HepG2 (cell line): Measurements from ENCODE around the gene APOA1. TPM values are rescaled to one million over a fixed set of nuclear protein-coding genes. Genes with fewer than 3 reads are reported as not detected.

Experiments used
- ASH2L ChIP-seq: fragments of 300-600, 200-600 bp; sonication (generic); IDR thresholded peaks from 2 replicates; pipeline ENCODE4 v1.7.0; 2017; ENCODE audit warnings: low read depth, mild to moderate bottlenecking, moderate library complexity, mixed read lengths, low read length; ENCODE audit not compliant: insufficient read length
- ATAD3A ChIP-seq: sonication (generic); formaldehyde crosslinking; IDR thresholded peaks from 2 replicates; pipeline ENCODE4 v1.4.0; 2020; ENCODE audit warnings: missing genetic modification reagents
- GLMP ChIP-seq: sonication (generic); formaldehyde crosslinking; IDR thresholded peaks from 2 replicates; pipeline ENCODE4 v1.9.0; 2021; ENCODE audit warnings: missing genetic modification reagents, mild to moderate bottlenecking, borderline replicate concordance
- NR0B2 ChIP-seq: sonication (generic); formaldehyde crosslinking; IDR thresholded peaks from 2 replicates; pipeline ENCODE4 v1.4.0; 2020; ENCODE audit warnings: mild to moderate bottlenecking, missing genetic modification reagents
- ZBTB1 ChIP-seq: sonication (generic); formaldehyde crosslinking; IDR thresholded peaks from 2 replicates; pipeline ENCODE4 v1.4.0; 2020; ENCODE audit warnings: missing genetic modification reagents, borderline replicate concordance
- ZNF12 ChIP-seq: sonication (generic); formaldehyde crosslinking; IDR thresholded peaks from 2 replicates; pipeline ENCODE4 v1.5.0; 2020; ENCODE audit warnings: missing genetic modification reagents
- ZNF367 ChIP-seq: sonication (generic); formaldehyde crosslinking; IDR thresholded peaks from 2 replicates; pipeline ENCODE4 v1.4.0; 2020; ENCODE audit warnings: missing genetic modification reagents, borderline replicate concordance
- ZNF460 ChIP-seq: sonication (generic); formaldehyde crosslinking; IDR thresholded peaks from 2 replicates; pipeline ENCODE4 v1.5.1; 2020; ENCODE audit warnings: missing genetic modification reagents, mild to moderate bottlenecking, borderline replicate concordance
- ZNF558 ChIP-seq: sonication (generic); formaldehyde crosslinking; IDR thresholded peaks from 2 replicates; pipeline ENCODE4 v1.9.0; 2022; ENCODE audit warnings: mild to moderate bottlenecking, missing genetic modification reagents, borderline replicate concordance
- ZNF619 ChIP-seq: sonication (generic); formaldehyde crosslinking; IDR thresholded peaks from 2 replicates; pipeline ENCODE4 v1.4.0; 2020; ENCODE audit warnings: mild to moderate bottlenecking, missing genetic modification reagents
- ZNF776 ChIP-seq: sonication (generic); formaldehyde crosslinking; IDR thresholded peaks from 2 replicates; pipeline ENCODE4 v1.4.0; 2020; ENCODE audit warnings: mild to moderate bottlenecking, missing genetic modification reagents
- polyA plus RNA-seq, 8 experiments: library from polyadenylated mRNA; depleted of rRNA in 3 of 8; stranded (reverse) in 7 of 8; unstranded in 1 of 8; fragments of >200 nt; fragmentation: Illumina TruSeq in 4 of 8; extraction: Trizol in 4 of 8; gene quantifications; 2 replicates each; pipeline versions ENCODE4 v1.2.1 to v1.2.3, GENCODE V29; 2011 to 2016; ENCODE audit warnings: low read depth in 4 of 8, missing spikeins in 1 of 8, mixed read lengths in 1 of 8; ENCODE audit not compliant: insufficient read depth in 1 of 8
- total RNA-seq, 5 experiments: library from RNA; depleted of rRNA; stranded (reverse); fragments of >200 nt; fragmentation: Illumina TruSeq; extraction: Trizol; gene quantifications; 2 replicates each; pipeline ENCODE4 v1.2.3, GENCODE V29; 2016; ENCODE audit warnings: low read depth in 1 of 5
- TF ChIP-seq, protein P1 (sequence below): sonication (generic); formaldehyde crosslinking; IDR thresholded peaks from 2 replicates; pipeline ENCODE4 v1.5.0; 2020; ENCODE audit warnings: mild to moderate bottlenecking, missing genetic modification reagents, borderline replicate concordance
- TF ChIP-seq, protein P2 (sequence below): sonication (generic); formaldehyde crosslinking; IDR thresholded peaks from 2 replicates; pipeline ENCODE4 v1.5.1; 2020; ENCODE audit warnings: missing genetic modification reagents, mild to moderate bottlenecking, borderline replicate concordance
- TF ChIP-seq, protein P3 (sequence below): sonication (generic); formaldehyde crosslinking; IDR thresholded peaks from 2 replicates; pipeline ENCODE4 v1.4.0; 2020; ENCODE audit warnings: mild to moderate bottlenecking, low read depth, missing genetic modification reagents

APOA1 gene
- total and polyA plus RNA-seq, 2 of the 13 experiments (the other 11 are each of a cell fraction or from before 2014, with no cell fraction given): 1,973 to 5,485 TPM

DNA sequence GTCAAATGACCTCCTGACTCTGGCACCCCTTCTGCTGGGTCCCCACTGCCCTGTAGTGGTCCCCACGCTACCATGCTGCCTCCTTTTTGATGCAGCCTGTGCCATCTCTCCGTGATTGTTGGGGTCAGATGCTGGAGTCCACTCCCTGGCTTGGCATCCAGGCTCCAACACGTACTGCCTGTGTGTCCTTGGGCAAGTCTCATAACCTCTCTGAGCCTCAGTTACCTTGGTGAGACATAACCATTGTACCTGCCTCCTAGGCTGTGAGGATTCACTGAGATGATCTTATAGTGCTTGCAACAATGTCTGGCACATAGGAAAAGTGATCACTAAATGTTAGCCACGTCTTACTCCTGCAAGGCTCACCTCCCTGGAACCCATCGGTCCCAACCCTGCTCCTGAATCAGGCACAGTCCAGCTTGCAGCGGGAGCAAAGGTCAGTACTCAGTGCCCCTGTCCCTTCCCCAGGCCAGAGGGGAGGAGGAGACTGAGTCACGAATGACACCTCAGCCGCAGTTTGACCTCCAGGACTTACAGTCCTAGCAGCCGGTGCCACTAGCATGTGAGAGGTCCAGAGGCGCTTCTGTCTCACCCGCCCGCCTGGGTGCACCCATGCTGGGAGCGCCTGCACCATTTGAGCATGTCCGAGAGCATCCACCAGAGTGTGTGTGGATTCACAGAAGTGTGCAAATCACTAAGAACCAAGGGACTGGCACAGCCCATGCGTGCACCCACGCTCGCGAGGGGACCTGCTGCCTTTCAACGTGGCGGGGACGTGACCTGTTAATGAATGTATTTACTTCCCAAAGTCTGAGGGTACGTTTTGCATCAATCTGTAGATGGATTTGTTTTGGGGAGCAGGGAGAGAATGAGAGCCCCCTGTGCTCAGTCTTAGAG lies 11.3 kb downstream of the APOA1 start (continued):
- TF ChIP-seq ZNF12 (CRISPR knock-in tag) (0 out of 2 replicates have a peak, but pooled peaks have one; percentile 62), ZNF619 (CRISPR knock-in tag) (no peak), ZNF367 (CRISPR knock-in tag) (no peak), NR0B2 (CRISPR knock-in tag) (no peak), ASH2L (peak; percentile 52), ZNF776 (CRISPR knock-in tag) (no peak), ZNF558 (CRISPR knock-in tag) (no peak), ZNF460 (no peak), ZBTB1 (CRISPR knock-in tag) (no peak), GLMP (CRISPR knock-in tag) (no peak), ATAD3A (CRISPR knock-in tag) (no peak)
- TF ChIP-seq, protein P1, sequence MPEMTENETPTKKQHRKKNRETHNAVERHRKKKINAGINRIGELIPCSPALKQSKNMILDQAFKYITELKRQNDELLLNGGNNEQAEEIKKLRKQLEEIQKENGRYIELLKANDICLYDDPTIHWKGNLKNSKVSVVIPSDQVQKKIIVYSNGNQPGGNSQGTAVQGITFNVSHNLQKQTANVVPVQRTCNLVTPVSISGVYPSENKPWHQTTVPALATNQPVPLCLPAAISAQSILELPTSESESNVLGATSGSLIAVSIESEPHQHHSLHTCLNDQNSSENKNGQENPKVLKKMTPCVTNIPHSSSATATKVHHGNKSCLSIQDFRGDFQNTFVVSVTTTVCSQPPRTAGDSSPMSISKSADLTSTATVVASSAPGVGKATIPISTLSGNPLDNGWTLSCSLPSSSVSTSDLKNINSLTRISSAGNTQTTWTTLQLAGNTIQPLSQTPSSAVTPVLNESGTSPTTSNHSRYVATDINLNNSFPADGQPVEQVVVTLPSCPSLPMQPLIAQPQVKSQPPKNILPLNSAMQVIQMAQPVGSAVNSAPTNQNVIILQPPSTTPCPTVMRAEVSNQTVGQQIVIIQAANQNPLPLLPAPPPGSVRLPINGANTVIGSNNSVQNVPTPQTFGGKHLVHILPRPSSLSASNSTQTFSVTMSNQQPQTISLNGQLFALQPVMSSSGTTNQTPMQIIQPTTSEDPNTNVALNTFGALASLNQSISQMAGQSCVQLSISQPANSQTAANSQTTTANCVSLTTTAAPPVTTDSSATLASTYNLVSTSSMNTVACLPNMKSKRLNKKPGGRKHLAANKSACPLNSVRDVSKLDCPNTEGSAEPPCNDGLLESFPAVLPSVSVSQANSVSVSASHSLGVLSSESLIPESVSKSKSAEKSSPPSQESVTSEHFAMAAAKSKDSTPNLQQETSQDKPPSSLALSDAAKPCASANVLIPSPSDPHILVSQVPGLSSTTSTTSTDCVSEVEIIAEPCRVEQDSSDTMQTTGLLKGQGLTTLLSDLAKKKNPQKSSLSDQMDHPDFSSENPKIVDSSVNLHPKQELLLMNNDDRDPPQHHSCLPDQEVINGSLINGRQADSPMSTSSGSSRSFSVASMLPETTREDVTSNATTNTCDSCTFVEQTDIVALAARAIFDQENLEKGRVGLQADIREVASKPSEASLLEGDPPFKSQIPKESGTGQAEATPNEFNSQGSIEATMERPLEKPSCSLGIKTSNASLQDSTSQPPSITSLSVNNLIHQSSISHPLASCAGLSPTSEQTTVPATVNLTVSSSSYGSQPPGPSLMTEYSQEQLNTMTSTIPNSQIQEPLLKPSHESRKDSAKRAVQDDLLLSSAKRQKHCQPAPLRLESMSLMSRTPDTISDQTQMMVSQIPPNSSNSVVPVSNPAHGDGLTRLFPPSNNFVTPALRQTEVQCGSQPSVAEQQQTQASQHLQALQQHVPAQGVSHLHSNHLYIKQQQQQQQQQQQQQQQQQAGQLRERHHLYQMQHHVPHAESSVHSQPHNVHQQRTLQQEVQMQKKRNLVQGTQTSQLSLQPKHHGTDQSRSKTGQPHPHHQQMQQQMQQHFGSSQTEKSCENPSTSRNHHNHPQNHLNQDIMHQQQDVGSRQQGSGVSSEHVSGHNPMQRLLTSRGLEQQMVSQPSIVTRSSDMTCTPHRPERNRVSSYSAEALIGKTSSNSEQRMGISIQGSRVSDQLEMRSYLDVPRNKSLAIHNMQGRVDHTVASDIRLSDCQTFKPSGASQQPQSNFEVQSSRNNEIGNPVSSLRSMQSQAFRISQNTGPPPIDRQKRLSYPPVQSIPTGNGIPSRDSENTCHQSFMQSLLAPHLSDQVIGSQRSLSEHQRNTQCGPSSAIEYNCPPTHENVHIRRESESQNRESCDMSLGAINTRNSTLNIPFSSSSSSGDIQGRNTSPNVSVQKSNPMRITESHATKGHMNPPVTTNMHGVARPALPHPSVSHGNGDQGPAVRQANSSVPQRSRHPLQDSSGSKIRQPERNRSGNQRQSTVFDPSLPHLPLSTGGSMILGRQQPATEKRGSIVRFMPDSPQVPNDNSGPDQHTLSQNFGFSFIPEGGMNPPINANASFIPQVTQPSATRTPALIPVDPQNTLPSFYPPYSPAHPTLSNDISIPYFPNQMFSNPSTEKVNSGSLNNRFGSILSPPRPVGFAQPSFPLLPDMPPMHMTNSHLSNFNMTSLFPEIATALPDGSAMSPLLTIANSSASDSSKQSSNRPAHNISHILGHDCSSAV (CRISPR knock-in tag): no peak
- TF ChIP-seq, protein P2, sequence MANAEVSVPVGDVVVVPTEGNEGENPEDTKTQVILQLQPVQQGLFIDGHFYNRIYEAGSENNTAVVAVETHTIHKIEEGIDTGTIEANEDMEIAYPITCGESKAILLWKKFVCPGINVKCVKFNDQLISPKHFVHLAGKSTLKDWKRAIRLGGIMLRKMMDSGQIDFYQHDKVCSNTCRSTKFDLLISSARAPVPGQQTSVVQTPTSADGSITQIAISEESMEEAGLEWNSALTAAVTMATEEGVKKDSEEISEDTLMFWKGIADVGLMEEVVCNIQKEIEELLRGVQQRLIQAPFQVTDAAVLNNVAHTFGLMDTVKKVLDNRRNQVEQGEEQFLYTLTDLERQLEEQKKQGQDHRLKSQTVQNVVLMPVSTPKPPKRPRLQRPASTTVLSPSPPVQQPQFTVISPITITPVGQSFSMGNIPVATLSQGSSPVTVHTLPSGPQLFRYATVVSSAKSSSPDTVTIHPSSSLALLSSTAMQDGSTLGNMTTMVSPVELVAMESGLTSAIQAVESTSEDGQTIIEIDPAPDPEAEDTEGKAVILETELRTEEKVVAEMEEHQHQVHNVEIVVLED (CRISPR knock-in tag): no peak
- TF ChIP-seq, protein P3, sequence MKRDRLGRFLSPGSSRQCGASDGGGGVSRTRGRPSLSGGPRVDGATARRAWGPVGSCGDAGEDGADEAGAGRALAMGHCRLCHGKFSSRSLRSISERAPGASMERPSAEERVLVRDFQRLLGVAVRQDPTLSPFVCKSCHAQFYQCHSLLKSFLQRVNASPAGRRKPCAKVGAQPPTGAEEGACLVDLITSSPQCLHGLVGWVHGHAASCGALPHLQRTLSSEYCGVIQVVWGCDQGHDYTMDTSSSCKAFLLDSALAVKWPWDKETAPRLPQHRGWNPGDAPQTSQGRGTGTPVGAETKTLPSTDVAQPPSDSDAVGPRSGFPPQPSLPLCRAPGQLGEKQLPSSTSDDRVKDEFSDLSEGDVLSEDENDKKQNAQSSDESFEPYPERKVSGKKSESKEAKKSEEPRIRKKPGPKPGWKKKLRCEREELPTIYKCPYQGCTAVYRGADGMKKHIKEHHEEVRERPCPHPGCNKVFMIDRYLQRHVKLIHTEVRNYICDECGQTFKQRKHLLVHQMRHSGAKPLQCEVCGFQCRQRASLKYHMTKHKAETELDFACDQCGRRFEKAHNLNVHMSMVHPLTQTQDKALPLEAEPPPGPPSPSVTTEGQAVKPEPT (CRISPR knock-in tag): no peak; the same call in 1 of the 2 replicates
